Astrocyte (in vitro differentiated cells and primary cell): Measurements from ENCODE around the gene HOXC11. TPM values are rescaled to one million over a fixed set of nuclear protein-coding genes. Genes with fewer than 3 reads are reported as not detected.

Experiments used
- DNase-seq: peaks from one replicate; pipeline ENCODE4 v3.0.0-alpha.2; 2010; ENCODE audit warnings: low read depth
- FAIRE-seq: peaks from 2 replicates; lab custom pipeline; 2011; peaks lifted over from hg19 to GRCh38; lab: Jason Lieb, UNC
- H2AFZ ChIP-seq: 2 replicates; pipeline ENCODE4 v1.6.0; 2012; ENCODE audit warnings: low read depth, low read length, inconsistent platforms
- H3K27ac ChIP-seq: 2 replicates; pipeline ENCODE4 v1.5.1; 2011; ENCODE audit warnings: low read depth, low read length, inconsistent platforms
- H3K27me3 ChIP-seq: 2 replicates; pipeline ENCODE4 v1.6.0; 2011; ENCODE audit warnings: low read length, inconsistent platforms; ENCODE audit not compliant: insufficient read depth
- H3K36me3 ChIP-seq: 2 replicates; pipeline ENCODE4 v1.5.1; 2011; ENCODE audit warnings: low read length, inconsistent platforms; ENCODE audit not compliant: insufficient read depth
- H3K4me1 ChIP-seq: 2 replicates; pipeline ENCODE4 v1.5.1; 2011; ENCODE audit warnings: low read length, inconsistent platforms; ENCODE audit not compliant: insufficient read depth
- H3K4me2 ChIP-seq: 2 replicates; pipeline ENCODE4 v1.6.0; 2012; ENCODE audit warnings: low read length, inconsistent platforms
- H3K4me3 ChIP-seq: 2 replicates; pipeline ENCODE4 v1.5.1; 2011; ENCODE audit warnings: low read depth, mild to moderate bottlenecking, low read length, inconsistent platforms; ENCODE audit not compliant: insufficient read depth
- H3K79me2 ChIP-seq: 2 replicates; pipeline ENCODE4 v1.6.0; 2012; ENCODE audit warnings: mild to moderate bottlenecking, low read length, inconsistent platforms; ENCODE audit not compliant: insufficient read depth
- H3K9ac ChIP-seq: 2 replicates; pipeline ENCODE4 v1.6.0; 2012; ENCODE audit warnings: mild to moderate bottlenecking, low read length, inconsistent platforms
- H3K9me3 ChIP-seq: 2 replicates; pipeline ENCODE4 v1.5.1; 2012; ENCODE audit warnings: low read depth, mild to moderate bottlenecking, low read length, inconsistent platforms; ENCODE audit not compliant: insufficient read depth
- H4K20me1 ChIP-seq: 2 replicates; pipeline ENCODE4 v1.6.0; 2012; ENCODE audit warnings: low read length, inconsistent platforms; ENCODE audit not compliant: insufficient read depth
- H3K27ac Mint-ChIP-seq: one replicate; pipeline ENCODE4 v1.8.0; 2021; ENCODE audit warnings: mild to moderate bottlenecking, mixed read lengths; ENCODE audit not compliant: unreplicated experiment
- H3K27me3 Mint-ChIP-seq: one replicate; pipeline ENCODE4 v1.8.0; 2021; ENCODE audit warnings: low read depth, mixed read lengths; ENCODE audit not compliant: unreplicated experiment
- H3K36me3 Mint-ChIP-seq: one replicate; pipeline ENCODE4 v1.8.0; 2021; ENCODE audit warnings: low read depth, mixed read lengths; ENCODE audit not compliant: unreplicated experiment
- H3K4me1 Mint-ChIP-seq: one replicate; pipeline ENCODE4 v1.8.0; 2021; ENCODE audit warnings: low read depth, mixed read lengths; ENCODE audit not compliant: unreplicated experiment
- H3K4me3 Mint-ChIP-seq: one replicate; pipeline ENCODE4 v1.8.0; 2021; ENCODE audit warnings: mild to moderate bottlenecking, moderate library complexity, mixed read lengths; ENCODE audit not compliant: unreplicated experiment
- H3K9me3 Mint-ChIP-seq: one replicate; pipeline ENCODE4 v1.8.0; 2021; ENCODE audit warnings: mild to moderate bottlenecking, mixed read lengths; ENCODE audit not compliant: unreplicated experiment
- EZH2 ChIP-seq: IDR thresholded peaks from 2 replicates; pipeline ENCODE4 v1.6.1; 2012; ENCODE audit warnings: mild to moderate bottlenecking, low read length, inconsistent platforms; ENCODE audit not compliant: insufficient read depth
- total RNA-seq: library from RNA; stranded (reverse); gene quantifications from 2 replicates; pipeline ENCODE4 v1.2.1, GENCODE V29; 2021
- TF ChIP-seq, protein P1 (sequence below): IDR thresholded peaks from 2 replicates; pipeline ENCODE4 v1.5.1; 2011; ENCODE audit warnings: low read depth, mild to moderate bottlenecking, inconsistent platforms, low read length, moderate library complexity; ENCODE audit not compliant: insufficient read depth

The HOXC11 gene
- total RNA-seq, 1 donor from 2014 or later: not detected

DNA sequence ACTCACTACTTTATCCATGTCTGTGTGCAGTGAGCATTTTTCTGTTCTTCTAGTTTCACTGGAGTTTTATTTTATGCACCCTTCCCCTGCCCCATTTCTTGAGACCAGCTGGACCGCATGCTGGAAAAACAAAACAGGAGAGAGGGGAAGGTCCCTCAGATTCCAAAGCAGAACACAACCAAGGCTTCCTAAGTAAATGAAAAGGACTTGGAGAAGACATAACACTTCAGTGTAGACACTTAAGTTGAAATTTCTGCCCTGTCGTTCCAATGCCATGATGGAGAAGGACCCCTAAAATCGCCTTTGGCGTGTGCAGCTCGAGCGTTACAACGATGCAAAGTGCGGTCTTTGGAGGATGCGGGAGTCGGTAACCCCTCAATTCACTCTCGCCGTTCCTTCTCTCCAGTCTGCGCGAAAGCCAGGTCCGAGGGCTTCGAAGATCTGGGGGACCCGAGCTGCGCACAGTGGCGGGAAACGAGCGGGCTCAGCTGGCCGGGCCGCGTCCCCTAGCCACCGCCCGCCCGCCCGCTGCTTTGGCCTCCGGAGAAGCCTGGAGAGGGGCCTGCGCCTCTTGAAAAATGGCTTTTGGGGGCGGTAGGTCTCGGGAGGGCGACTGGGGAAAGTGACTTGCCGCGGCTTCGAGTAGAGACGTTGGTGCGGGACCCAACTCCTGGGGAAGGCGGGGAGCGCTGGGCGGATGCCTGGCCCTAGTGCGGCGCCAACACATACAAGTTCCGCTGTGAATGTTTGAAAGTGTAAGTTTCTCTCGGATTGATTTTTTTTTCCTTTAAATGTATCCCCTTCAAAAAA, 45.5 kb upstream of the HOXC11 start:
- no peaks in the 10 kb centered on the region for H3K4me1 Mint-ChIP-seq
- Histone ChIP-seq H3K36me3 (no peaks in the 10 kb centered on the region), H3K4me1 (no peaks in the 10 kb centered on the region), H3K27me3 (peaks cover 94% of the 10 kb centered on the region), H3K9me3 (peaks cover 3% of the 10 kb centered on the region), H3K9ac (no peak overlapping the region), H3K79me2 (no peaks in the 10 kb centered on the region), H4K20me1 (no peaks in the 10 kb centered on the region), H3K27ac (no peak overlapping the region), H3K4me2 (no peak overlapping the region), H3K4me3 (no peak overlapping the region), H2AFZ (no peak overlapping the region)
- DNase-seq: no peak
- no peak for FAIRE-seq
- TF ChIP-seq, protein P1, sequence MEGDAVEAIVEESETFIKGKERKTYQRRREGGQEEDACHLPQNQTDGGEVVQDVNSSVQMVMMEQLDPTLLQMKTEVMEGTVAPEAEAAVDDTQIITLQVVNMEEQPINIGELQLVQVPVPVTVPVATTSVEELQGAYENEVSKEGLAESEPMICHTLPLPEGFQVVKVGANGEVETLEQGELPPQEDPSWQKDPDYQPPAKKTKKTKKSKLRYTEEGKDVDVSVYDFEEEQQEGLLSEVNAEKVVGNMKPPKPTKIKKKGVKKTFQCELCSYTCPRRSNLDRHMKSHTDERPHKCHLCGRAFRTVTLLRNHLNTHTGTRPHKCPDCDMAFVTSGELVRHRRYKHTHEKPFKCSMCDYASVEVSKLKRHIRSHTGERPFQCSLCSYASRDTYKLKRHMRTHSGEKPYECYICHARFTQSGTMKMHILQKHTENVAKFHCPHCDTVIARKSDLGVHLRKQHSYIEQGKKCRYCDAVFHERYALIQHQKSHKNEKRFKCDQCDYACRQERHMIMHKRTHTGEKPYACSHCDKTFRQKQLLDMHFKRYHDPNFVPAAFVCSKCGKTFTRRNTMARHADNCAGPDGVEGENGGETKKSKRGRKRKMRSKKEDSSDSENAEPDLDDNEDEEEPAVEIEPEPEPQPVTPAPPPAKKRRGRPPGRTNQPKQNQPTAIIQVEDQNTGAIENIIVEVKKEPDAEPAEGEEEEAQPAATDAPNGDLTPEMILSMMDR: no peak
- peak; percentile 96 for TF ChIP-seq EZH2
- no peak overlapping the region for H3K27ac Mint-ChIP-seq
- H3K4me3 Mint-ChIP-seq: no peak overlapping the region
- H3K27me3 Mint-ChIP-seq: peaks cover 98% of the 10 kb centered on the region
- H3K9me3 Mint-ChIP-seq: peaks cover 24% of the 10 kb centered on the region
- H3K36me3 Mint-ChIP-seq: peaks cover 3% of the 10 kb centered on the region

DNA sequence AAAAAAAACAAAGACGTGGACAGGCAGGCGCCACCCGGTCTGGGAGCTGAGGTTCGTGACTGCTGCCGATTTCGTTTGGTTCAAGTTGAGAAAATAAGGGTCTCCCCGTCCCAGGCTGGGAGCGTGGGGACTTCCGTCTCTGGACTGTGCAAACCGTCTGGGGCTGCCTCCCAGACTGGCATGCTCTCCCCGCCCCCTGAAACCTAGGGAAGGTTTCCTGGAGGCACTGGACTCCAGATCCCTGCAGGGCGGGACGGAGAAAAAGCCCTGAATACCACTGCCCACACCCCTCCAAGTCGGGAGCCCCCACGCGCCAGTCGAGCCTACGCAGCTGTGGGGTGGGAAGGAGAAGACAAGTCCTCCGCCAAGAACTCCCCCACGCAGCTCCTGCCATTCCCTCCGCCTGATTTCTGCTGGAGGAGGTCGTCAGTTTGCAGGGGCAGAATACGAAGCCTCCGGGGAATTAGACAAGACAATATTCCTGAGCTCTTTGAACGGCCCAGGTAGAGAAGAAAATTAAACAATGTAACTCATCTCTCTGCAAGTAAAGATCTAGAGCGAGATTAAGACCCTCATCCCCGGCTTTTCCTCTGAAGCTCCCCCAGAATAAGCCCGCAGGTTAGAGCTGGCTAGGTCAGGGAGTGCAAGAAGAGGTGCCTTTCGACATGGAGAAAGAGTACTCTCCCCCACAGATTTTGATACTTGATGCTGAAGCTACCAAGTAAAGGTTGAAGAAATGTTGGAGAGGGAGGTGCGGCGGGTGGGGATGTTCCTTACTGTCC, 44.7 kb upstream of the HOXC11 start:
- H3K4me3 Mint-ChIP-seq: no peak overlapping the region

More for the DNA sequence above, 44.7 kb upstream of the HOXC11 start:
- Histone ChIP-seq H3K4me1 (no peaks in the 10 kb centered on the region), H3K36me3 (no peaks in the 10 kb centered on the region), H3K27ac (no peak overlapping the region), H3K79me2 (no peaks in the 10 kb centered on the region), H3K9ac (no peak overlapping the region), H3K4me2 (no peak overlapping the region), H2AFZ (no peak overlapping the region), H4K20me1 (no peaks in the 10 kb centered on the region), H3K9me3 (peaks cover 3% of the 10 kb centered on the region), H3K27me3 (peaks cover 97% of the 10 kb centered on the region), H3K4me3 (no peak overlapping the region)
- DNase-seq (no peak), FAIRE-seq (no peak)
- TF ChIP-seq, protein P1: no peak
- TF ChIP-seq EZH2: no peak
- H3K27me3 Mint-ChIP-seq: peaks cover 98% of the 10 kb centered on the region
- peaks cover 3% of the 10 kb centered on the region for H3K36me3 Mint-ChIP-seq
- no peaks in the 10 kb centered on the region for H3K4me1 Mint-ChIP-seq
- H3K27ac Mint-ChIP-seq: no peak overlapping the region
- H3K9me3 Mint-ChIP-seq: peaks cover 26% of the 10 kb centered on the region
